GM19468 (cell line): ENCODE data around the gene SC5D.

ENCODE experiments used
- ATAC-seq: cut with Tn5 transposase; IDR thresholded peaks from one replicate; pipeline ENCODE4 v1.9.1; 2021; ENCODE audit warnings: mild to moderate bottlenecking, moderate library complexity, moderate number of reproducible peaks; ENCODE audit not compliant: unreplicated experiment; ENCODE audit errors: extremely low read depth

The SC5D gene

DNA sequence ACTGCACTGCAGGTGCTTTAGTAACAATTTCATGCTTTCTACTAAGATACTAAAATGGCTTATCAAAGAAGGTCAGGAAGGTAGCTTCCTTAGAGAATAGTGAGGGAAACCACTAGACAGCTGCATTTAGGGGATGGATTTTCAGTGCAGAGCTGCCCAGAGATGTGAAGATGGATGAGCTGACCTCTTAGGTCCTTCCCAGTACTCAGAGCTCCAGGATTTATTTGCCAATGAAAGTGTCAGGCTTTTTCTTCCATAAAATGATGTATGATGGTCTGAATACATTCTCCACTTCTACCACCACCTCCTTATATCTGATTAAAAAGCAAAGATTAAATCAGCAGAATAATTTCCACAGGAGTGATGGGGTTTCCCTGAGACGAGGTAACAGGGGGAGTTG is 35.0 kb downstream of the SC5D start:
- ATAC-seq, result no peak

DNA sequence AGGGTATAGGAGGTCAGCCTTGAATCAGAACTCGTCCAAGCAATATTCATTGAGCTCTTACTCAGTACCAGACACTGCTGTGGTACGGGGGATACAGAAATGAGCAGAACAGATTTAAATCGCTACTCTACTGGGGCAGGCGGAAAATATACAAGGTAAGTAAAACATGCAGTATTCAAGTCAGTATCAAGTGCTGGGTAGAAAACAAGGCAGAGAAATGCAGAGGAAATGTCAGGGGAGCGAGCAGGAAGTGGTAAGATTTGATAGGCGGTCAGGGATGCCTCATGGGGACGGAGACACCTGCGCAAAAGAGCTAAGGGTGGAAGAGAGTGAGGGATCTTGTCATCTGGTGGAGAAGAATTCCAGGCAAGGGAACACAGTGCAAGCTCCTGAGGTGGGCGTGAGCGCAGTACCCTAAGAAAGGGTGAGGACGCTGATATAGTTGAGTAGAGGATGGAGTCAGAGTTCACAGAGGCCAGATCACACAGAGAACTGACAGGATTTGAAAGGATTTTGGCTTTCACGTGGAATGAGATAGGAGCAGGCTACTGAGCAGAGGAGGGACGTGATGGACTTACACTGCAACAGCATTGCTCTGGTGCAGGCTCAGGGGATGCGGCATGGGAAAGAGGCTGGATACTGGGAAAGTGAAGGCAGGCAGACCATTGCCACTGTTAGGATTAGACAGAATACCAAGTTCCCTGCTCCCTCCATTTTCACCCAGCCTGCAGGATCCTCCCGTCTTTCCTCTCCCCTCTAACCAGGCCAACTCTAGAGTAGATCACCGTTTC is 35.8 kb downstream of the SC5D start:
- ATAC-seq, result no peak

DNA sequence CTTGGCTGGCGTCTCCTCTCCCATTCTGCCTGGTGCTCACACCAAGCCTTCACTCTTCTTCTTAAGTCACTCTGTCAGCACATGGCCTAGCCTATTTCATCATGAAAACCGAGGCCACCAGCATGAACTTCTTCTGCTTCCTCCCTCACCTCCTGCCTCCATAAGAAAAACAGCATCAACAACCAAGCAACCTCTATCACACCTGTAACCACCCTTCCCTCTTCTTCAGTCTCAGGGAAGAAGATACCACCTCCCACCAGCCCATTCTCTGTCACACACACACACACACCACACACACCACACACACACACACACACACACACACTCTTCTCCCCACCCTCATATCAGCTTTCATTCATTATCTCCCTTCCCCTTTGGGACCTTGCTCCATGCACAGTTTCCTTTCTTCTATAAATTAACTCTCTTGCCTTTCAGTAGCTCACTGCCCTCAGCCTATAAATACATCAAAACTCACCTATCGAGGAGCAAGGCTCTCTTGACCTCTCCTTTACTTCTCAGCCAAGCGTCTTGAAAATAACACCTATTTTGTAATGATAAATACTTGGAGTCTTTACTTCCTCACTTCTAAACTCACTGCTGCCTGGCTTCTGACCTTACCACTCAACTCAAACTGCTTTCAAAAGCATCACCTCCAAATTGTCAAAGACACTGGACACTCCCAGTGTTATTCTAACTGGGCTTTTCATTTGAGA is 36.6 kb downstream of the SC5D start:
- no peak for ATAC-seq

DNA sequence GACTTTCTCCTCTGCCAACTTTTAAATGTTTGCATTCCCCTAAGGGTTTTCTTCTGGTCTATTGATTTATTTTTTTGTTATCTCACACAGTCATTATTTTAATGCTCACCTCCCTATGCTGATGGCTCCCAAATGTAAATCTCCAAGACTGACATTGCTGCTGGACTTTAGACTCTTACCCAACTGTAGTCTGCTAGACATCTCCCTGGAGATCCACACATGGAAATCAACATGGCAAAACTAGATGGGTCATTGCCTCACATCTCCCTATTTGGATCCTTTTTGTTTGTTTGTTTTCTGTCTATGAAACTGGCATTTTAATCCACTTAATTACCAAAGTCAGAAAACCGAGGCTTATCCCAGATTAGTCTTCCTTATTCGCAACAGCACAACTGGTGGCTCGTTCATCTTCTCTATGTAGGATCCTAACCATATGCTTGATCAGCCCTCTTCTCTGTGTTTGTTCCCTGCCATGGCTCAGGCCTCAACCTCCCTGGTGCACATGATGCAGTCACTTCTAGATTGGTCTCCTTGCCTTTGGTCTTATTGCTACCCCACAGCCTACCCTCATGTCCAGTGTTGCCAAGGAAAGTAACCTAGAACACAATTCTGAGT is 37.3 kb downstream of the SC5D start:
- no peak for ATAC-seq

DNA sequence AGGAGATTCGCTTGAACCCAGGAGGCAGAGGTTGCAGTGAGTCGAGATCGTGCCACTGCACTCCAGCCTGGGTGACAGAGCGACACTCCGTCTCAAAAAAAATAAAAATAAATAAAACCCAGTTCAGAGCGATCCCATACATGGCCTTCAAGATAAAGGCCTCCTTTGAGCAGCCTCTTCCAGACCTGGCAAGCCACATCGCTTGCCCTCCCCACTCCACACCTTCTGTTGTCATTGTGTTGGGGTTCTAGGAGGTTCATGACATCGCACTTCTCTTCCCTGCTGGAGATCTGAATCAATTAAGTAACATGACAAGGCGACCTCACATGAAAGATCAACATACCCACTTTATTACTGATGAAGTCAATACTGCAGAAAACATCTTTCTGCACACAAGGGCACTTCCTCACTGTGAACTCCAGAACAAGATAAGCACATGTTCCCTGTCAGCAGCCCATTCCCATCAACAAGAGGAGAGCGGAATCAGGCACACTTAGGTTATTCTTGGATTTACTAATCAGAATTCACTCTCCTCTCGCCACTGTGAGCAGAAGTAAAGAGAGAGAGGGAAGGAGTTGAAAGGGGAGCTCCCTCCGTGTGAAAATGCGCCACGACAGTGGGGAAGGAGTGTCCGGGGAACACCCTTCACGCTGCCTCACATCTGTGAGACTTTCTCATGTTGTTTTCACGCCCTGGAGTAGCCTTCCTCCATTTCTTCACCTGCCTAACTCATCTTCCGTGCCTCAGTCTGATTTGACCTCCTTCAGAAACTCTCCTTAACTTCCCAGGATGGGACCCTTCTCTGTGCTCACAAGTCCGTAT is 38.3 kb downstream of the SC5D start:
- no peak for ATAC-seq

DNA sequence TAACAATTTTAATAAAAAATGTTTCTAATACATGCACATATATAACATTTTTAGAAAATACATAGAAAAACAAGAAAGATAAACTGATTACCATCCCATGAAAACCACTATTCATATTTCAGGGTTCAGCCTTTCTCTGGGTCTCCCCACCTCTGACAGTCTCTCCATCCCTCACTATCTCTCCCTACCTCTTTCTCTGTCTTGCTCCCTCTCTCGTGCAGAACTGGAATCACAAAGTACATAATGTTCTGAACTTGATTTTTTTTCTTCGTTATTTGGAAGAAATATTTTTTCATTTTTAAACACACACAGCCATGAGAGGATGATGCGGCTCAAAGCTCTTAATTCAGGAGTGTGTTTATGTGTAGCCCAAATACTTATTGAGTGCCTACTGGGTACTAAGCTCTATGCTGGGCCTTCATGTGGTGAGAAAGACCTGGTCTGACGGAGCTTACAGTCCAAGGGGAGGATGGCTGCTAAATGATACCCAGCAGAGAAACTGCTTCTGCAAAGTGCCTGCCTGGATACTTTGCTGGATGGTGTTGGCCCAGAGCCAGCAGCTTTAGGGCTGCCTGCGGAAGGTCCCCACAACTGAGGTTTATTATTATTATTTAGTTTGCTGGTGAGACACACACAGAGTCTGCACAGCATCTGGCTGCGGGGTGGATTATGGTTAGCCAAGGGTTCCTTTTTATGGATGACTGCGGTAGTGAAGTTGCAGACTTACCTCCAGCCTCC is 42.6 kb downstream of the SC5D start:
- no peak for ATAC-seq

DNA sequence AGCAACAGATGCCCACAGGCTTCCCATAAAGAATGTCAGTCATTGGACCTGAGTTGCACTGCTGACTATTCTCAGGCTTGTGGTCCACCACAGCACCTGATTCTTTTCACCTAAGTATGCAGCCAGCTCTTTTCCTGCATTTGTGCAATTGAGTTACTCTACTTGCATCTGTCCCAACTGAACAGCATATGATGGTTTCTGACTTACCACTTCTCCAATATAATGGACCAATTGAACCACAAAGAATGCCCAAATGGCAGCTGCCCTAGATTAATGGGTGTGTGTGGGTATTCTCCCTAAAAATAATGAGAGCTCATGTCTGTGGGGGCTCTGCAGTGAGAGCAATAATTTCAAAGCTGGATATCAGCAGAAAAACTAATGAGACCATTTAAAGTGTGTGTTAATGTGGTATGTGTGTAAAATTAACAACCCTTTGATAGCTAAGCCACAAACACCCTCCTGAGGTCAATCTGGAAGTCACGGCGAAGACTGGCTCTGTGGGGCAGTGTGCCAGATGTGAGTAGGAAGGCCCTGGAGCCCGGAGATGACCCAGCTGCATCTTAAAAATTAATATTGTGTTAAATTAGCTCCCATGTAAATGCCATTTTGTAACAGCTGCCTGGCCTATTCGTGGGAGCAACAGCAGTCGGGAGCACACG is 43.8 kb downstream of the SC5D start:
- ATAC-seq, result no peak

DNA sequence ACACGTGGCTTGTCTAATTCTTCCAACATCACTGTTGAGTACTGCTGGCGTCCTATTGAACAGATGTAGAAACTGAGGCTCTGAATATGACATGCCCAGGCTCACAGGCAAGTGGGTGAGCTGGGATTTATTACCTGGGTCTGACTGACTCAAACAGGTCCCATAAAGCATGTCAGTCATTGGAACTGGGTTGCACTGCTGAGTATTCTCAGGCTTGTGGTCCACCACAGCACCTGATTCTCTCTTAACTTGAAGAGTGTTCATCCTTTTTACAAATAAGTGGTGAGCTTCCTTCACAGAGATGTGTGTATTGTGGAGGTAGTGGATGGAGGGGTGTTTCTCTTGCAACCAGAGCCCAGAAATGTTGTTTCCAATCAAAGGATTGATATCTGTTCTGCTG is 44.5 kb downstream of the SC5D start:
- ATAC-seq, result peak; percentile 11

DNA sequence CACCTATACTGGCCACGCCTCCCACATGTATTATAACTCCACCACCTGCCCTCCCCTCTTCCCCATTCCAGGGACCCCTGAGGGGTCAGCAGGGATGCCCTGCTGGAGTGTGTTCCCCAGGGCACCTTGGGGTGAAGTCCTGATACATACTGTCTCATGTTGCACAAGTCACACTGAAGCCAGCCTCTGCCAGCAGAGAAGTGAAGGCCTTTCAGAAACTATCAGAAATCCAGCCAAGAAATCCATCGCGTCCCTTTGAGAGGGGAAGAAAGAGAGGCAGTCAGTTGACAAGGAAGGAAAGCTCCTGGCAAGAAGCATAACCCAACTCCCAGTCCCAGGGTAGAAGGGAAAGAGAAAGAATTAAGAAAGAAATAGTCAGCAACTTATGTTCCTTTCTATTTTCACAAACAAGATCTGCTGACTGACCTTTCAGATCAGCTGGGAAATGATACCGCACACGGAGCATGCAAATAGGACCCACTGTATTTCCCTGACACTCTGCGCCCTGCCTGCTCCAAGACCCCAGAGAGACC is 45.2 kb downstream of the SC5D start:
- ATAC-seq, result no peak

DNA sequence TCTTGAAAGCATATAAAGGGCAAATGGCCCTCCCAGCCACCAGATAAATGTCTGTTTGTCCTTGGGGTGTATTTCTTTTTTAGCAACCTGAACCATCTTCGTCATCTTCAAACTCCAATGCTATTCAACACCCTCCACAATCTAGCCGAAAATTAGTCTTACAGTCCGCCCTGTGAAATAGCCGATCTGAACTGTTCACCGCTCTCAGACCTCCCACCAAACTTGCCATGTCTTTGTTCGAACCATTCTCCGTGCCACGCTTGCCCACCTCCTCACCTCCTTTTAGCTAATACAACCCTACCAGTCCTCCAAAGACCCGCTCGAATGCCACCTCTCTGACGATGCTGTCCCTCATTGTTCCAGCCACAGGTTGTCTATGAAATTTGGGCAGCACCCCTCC is 46.0 kb downstream of the SC5D start:
- no peak for ATAC-seq

DNA sequence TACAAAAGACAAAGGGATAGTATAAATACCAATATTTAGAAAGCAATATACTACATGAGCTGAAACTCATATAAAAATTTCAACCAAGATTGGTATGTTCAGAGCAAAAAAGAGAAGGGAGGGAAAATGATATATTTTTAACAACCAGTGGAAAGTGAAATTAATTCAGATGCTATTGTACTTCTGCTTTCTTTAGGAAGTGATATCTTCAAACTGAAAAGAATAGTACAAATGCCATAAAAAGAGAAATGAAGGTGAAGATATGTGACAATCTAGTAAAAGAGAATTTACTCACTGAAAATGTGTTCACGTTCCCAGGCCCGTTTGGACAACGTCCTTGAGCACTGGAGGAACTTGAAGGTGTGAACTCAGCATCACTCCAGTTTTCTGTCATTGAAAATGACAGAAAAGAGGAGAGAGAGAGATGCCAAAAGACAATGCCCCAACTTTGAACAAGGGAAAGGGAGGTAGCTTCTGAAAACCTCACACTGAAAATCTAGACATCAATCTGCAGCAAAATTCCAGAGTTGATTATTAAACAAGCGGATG is 47.5 kb downstream of the SC5D start:
- ATAC-seq, result no peak

DNA sequence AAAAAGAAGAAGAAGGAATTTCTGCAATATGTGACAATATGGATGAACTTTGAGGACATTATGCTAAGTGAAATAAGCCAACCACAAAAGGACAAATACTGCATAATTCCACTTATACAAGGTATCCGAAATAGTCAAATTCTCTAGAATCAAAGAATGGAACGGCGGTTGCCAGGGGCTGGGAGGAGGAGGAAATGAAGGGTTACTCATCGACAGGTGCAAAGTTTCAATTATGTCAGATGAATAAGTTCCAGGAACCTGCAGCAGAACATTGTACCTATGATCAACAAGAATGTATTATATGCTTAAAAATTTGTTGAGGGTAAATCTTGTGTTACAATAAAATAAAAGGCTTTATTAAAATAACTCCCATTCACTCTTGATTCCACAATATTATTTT is 49.0 kb downstream of the SC5D start:
- ATAC-seq, result no peak

DNA sequence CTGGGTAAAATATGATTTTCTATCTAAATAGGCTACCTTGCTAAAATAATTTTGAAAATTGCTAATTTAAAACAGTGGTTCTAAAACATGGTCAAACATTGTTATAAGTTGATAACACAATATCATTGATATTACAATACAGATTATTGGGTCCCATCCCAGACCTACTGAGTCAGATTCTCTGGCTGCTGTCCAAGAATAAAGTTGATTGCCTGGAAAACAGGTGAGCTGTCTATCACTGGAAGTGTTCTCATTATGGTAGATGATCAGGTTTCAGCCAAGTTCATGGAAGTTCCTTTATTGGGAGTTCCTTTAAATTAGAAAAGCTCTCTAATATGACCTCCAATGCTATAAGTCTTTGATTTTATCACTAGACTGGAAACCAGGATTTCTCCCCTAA is 52.3 kb downstream of the SC5D start:
- no peak for ATAC-seq

DNA sequence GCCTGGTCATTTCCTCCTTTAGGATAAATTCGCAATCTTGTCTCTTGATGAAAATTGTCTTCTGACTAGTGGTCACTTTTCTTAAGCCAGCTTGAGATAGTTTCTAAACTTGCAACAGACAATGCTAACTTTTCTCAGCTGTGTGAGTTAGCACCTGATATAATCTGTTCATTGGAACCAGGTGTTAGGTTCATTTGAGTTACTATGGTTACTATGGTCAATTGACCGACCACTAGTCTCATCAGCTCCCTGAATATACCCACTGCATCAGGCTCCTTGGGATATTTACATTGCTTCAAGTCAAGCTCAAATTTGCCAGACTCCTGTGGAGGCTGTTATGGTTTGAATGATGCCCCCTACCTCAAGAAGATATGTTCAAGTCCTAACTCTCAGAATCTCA is 54.5 kb downstream of the SC5D start:
- ATAC-seq, result no peak

DNA sequence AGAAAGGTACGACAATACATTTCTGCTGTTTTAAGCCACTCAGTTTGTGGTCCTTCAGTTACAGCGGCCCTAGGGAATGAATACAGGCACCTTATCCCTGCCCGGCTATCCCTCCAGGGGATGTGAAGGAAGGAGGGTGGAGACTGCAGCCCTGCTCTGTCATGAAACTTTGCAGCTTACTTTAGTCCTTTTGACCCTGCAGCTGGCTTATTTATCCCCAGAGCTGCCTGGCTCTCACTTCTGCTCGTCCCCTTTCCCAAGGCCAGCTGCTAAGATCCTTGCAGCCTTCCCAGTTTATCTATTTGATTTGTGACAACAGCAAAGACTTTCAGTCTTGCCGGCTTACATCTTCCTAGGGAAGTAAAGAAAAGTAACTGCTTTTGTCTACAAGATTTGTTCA is 55.2 kb downstream of the SC5D start:
- no peak for ATAC-seq

DNA sequence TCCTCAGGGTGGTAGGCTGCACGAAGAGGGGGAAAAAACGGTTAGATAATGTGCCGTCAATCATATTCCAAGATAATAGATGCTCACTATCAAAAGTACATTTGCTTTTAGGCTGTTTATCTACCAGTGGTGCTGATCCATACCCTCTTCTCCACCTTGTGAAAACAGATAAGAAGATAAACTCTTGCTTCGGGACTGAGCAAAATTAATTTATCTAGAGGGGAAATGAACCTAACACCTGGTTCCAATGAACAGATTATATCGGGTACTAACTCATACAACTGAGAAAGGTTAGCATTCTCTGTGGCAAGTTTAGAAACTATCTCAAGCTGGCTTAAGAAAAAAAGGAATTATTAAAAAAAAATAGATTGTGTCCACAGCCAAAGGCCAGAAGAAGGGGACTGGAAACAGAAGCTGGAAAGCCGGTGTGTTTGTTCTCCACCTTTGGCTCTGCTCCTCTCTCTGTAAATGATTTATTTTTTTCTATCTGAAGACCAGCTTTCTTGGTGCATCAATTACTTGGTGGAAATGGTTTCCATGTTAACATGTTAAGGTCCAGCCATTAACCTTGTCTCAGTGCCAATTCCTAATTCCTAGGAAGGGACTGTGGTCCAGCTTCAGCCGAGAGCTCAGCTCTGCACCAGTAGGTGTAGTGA is 55.8 kb downstream of the SC5D start:
- no peak for ATAC-seq

DNA sequence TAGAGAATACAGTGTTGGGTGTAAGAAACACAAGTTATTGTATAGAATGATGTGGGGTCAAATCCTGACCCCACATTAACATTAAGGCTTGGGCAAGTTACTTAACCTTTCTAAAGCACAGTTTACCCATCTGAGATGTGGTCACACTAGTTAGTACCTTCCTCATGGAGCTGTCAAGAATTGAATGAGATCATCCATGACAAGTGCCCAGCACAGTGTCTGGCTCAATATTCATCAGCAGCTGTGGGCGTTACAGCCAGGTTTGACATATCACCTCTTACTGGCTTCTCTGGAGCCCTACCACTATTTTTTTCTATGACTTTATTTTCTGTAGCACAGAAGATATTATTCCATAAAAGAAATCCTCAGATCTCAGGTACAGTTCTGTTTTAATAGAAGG is 57.2 kb downstream of the SC5D start:
- ATAC-seq, result no peak

DNA sequence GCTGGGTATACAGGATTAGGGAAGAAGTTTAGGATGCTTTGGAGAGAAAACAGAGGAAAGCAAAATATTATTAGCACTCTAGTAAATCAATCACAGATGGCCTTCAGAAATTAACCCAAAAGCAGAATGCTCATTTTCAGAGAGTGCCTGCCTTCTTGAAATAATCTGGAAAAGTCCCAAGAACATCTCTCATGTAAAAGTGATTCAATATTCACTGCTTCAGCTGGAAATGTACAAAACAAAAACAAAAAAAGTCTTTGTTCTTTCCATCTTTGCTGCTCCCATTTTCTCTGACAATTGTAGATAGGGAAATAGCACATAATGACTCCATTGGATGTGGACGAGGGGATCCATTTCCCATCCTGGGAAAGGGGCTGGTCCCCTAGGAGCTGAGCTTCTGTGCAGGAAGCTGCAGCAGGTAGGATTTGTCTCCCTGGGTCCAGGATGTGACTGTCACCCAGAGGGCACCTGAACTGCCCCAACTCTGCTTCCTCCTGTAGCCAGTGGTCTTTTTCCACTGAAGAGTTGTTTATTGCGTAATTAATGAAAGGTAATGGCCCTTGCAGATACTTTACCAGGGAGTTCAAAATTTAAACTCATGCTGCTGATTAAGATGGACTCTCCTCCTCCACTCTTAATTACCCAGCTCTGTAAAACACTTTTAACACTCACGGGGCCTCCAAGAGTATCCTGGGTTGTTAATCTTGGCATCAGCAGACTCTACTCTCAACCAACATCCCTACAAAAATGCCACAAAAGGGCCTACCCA is 57.9 kb downstream of the SC5D start:
- no peak for ATAC-seq
